Peyer's patch (tissue), 4 donors: Measurements from ENCODE around the gene FUT7.

Experiments used
- CTCF ChIP-seq, 6 experiments: fragments of 450-650 bp in 4 of 6; fragments of 200-600 bp in 2 of 6; sonication (generic) in 1 of 6; IDR thresholded peaks; one replicate each; pipeline ENCODE4 v1.5.1; 2017 to 2019; ENCODE audit warnings: antibody characterized with exemption in 6 of 6, mild to moderate bottlenecking in 3 of 6, moderate library complexity in 1 of 6
- POLR2A ChIP-seq, 2 donors: fragments of 450-650 bp; IDR thresholded peaks; one replicate each; pipeline ENCODE4 v1.5.1; 2017; ENCODE audit warnings: antibody characterized with exemption in 2 of 2, mild to moderate bottlenecking in 2 of 2, moderate library complexity in 2 of 2

GRCh38 chr9:137056739-137057415 is 25.0 kb upstream of the FUT7 start:
- TF ChIP-seq POLR2A (IDR thresholded peaks at IDR 0.05) = no peak
- no peak for TF ChIP-seq CTCF (IDR thresholded peaks at IDR 0.05)
